Stomach (tissue), 4 donors: ENCODE data around the gene LYPD3.

ENCODE experiments used
- POLR2A ChIP-seq, 4 donors: fragments of 450-650 bp; IDR thresholded peaks; one replicate each; pipeline ENCODE4 v1.6.1; 2016; ENCODE audit warnings: antibody characterized with exemption in 4 of 4, control low read depth in 2 of 4, mild to moderate bottlenecking in 1 of 4, moderate library complexity in 1 of 4
- POLR2AphosphoS5 ChIP-seq, 3 donors: sonication (generic); formaldehyde crosslinking; IDR thresholded peaks; one replicate each; pipeline ENCODE4 v1.6.1; 2016; ENCODE audit warnings: antibody characterized with exemption in 3 of 3
- TF ChIP-seq, protein P1 (sequence below), 7 experiments: fragments of 450-650 bp in 4 of 7; fragments of 200-600 bp in 3 of 7; sonication (generic) in 3 of 7; IDR thresholded peaks; one replicate each; pipeline ENCODE4 v1.5.1; 2016 to 2019; ENCODE audit warnings: antibody characterized with exemption in 7 of 7, control low read depth in 2 of 7, mild to moderate bottlenecking in 1 of 7

DNA sequence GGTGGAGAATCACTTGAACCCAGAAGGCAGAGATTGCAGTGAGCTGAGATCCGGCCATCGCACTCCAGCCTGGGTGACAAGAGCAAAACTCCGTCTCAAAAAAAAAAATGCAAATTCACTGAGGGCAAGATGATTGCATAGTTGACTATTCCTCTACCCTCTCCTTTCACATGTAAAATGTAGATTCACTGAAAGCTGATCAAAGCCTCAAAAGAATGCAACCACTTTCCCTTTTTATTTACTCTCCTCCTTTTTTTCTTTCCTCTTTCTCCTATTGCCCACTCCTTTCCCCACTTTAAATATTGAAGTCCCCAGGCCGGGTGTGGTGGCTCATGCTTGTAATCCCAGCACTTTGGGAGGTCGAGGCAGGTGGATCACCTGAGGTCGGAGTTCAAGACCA lies 44.5 kb downstream of the LYPD3 start:
- TF ChIP-seq, protein P1, sequence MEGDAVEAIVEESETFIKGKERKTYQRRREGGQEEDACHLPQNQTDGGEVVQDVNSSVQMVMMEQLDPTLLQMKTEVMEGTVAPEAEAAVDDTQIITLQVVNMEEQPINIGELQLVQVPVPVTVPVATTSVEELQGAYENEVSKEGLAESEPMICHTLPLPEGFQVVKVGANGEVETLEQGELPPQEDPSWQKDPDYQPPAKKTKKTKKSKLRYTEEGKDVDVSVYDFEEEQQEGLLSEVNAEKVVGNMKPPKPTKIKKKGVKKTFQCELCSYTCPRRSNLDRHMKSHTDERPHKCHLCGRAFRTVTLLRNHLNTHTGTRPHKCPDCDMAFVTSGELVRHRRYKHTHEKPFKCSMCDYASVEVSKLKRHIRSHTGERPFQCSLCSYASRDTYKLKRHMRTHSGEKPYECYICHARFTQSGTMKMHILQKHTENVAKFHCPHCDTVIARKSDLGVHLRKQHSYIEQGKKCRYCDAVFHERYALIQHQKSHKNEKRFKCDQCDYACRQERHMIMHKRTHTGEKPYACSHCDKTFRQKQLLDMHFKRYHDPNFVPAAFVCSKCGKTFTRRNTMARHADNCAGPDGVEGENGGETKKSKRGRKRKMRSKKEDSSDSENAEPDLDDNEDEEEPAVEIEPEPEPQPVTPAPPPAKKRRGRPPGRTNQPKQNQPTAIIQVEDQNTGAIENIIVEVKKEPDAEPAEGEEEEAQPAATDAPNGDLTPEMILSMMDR (IDR thresholded peaks at IDR 0.05) = no peak
- TF ChIP-seq POLR2A (IDR thresholded peaks at IDR 0.05) = no peak
- TF ChIP-seq POLR2AphosphoS5 (IDR thresholded peaks at IDR 0.05) = no peak
